Smooth muscle cell (in vitro differentiated cells): ENCODE measurements around the gene EXOC4. TPM values are rescaled to one million over a fixed set of nuclear protein-coding genes. Genes with fewer than 3 reads are reported as not detected.

ENCODE experiments used
- DNase-seq: peaks from one replicate; lab custom pipeline; 2025; ENCODE audit not compliant: unreplicated experiment; lab: John Stamatoyannopoulos, UW
- H2AFZ ChIP-seq: fragments of 200-600 bp; sonication (generic); 2 replicates; pipeline ENCODE4 v1.6.0; 2016; ENCODE audit warnings: antibody characterized with exemption, low read depth, mild to moderate bottlenecking
- H3F3A ChIP-seq: fragments of 200-600 bp; sonication (generic); 2 replicates; pipeline ENCODE4 v1.6.0; 2017; ENCODE audit warnings: antibody characterized with exemption, low read depth
- H3K27ac ChIP-seq: fragments of 200-600 bp; sonication (generic); 2 replicates; pipeline ENCODE4 v1.5.1; 2016; ENCODE audit warnings: low read depth, mild to moderate bottlenecking
- H3K27me3 ChIP-seq: fragments of 200-600 bp; sonication (generic); 2 replicates; pipeline ENCODE4 v1.6.1; 2016; ENCODE audit warnings: low read depth, mild to moderate bottlenecking
- H3K36me3 ChIP-seq: fragments of 200-600 bp; sonication (generic); 2 replicates; pipeline ENCODE4 v1.5.1; 2016; ENCODE audit warnings: low read depth
- H3K4me1 ChIP-seq: fragments of 200-600 bp; sonication (generic); 2 replicates; pipeline ENCODE4 v1.5.1; 2016; ENCODE audit warnings: low read depth
- H3K4me2 ChIP-seq: fragments of 200-600 bp; sonication (generic); 2 replicates; pipeline ENCODE4 v1.6.0; 2016; ENCODE audit warnings: mild to moderate bottlenecking
- H3K4me3 ChIP-seq: fragments of 200-600 bp; sonication (generic); 2 replicates; pipeline ENCODE4 v1.5.1; 2016; ENCODE audit warnings: mild to moderate bottlenecking
- H3K79me2 ChIP-seq: fragments of 200-600 bp; sonication (generic); 2 replicates; pipeline ENCODE4 v1.6.0; 2016; ENCODE audit warnings: low read depth, mild to moderate bottlenecking
- H3K9ac ChIP-seq: fragments of 200-600 bp; sonication (generic); 2 replicates; pipeline ENCODE4 v1.6.0; 2016; ENCODE audit warnings: low read depth
- H3K9me3 ChIP-seq: fragments of 200-600 bp; sonication (generic); replicated peaks from 2 replicates; pipeline ENCODE4 v1.5.1; 2016; ENCODE audit warnings: low read depth
- H4K20me1 ChIP-seq: fragments of 200-600 bp; sonication (generic); 2 replicates; pipeline ENCODE4 v1.6.0; 2016; ENCODE audit warnings: low read depth
- WGBS: methylation state at CpG from one replicate; pipeline ENCODE4 v1.1.7; 2016; ENCODE audit warnings: low lambda C conversion rate; 5-methylcytosine and 5-hydroxymethylcytosine counted together
- polyA plus RNA-seq: library from polyadenylated mRNA; unstranded; fragments of >200 nt; fragmentation: Nextera tagmentation; extraction: Ambion mirVana; gene quantifications from 2 replicates; pipeline ENCODE4 v1.2.1, GENCODE V29; 2016
- total RNA-seq: library from RNA; depleted of rRNA; stranded (reverse); fragments of >200 nt; gene quantifications from 2 replicates; pipeline ENCODE4 v1.2.3, GENCODE V29; 2014
- TF ChIP-seq, protein P1 (sequence below): fragments of 200-600 bp; sonication (generic); IDR thresholded peaks from 2 replicates; pipeline ENCODE4 v1.5.1; 2017; ENCODE audit warnings: borderline replicate concordance, mild to moderate bottlenecking, antibody characterized with exemption; ENCODE audit not compliant: insufficient read depth, poor library complexity, severe bottlenecking

The EXOC4 gene
- total and polyA plus RNA-seq, 2 experiments from 2014 or later = 21.5 to 47.1 TPM

DNA sequence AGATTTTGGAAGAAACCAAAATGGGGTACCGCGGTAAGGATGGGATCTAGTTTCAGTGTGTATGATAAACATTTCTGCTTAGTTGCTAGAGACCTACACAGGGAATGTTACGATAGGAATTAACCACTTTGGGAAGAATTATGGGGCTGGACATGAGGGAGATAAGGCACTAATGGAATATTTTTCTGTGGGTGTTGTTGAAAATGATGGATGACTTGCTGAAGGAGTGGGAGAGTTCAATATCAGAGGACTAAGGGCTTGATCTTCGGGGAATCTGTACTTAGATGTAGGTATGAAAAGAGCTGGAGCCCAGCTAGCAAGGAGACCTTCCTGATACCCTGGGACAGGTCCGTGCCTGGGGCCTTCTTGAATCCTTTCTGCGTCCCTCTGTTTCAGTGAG lies 303.7 kb downstream of the EXOC4 start:
- H4K20me1 ChIP-seq = peaks cover 15% of the 10 kb centered on the region
- 92% methylated on average over 6 of the region's 6 CpGs for WGBS
- H3K9ac ChIP-seq = no peak overlapping the region
- no peaks in the 10 kb centered on the region for H3K36me3 ChIP-seq
- H2AFZ ChIP-seq = no peak overlapping the region
- DNase-seq = no peak
- H3K4me2 ChIP-seq = no peak overlapping the region
- TF ChIP-seq, protein P1, sequence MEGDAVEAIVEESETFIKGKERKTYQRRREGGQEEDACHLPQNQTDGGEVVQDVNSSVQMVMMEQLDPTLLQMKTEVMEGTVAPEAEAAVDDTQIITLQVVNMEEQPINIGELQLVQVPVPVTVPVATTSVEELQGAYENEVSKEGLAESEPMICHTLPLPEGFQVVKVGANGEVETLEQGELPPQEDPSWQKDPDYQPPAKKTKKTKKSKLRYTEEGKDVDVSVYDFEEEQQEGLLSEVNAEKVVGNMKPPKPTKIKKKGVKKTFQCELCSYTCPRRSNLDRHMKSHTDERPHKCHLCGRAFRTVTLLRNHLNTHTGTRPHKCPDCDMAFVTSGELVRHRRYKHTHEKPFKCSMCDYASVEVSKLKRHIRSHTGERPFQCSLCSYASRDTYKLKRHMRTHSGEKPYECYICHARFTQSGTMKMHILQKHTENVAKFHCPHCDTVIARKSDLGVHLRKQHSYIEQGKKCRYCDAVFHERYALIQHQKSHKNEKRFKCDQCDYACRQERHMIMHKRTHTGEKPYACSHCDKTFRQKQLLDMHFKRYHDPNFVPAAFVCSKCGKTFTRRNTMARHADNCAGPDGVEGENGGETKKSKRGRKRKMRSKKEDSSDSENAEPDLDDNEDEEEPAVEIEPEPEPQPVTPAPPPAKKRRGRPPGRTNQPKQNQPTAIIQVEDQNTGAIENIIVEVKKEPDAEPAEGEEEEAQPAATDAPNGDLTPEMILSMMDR = no peak
- H3F3A ChIP-seq = no peaks in the 10 kb centered on the region
- H3K4me3 ChIP-seq = no peak overlapping the region
- no peaks in the 10 kb centered on the region for H3K79me2 ChIP-seq
- H3K27me3 ChIP-seq = no peaks in the 10 kb centered on the region
- H3K27ac ChIP-seq = no peak overlapping the region
- H3K9me3 ChIP-seq = no peaks in the 10 kb centered on the region
- no peaks in the 10 kb centered on the region for H3K4me1 ChIP-seq

DNA sequence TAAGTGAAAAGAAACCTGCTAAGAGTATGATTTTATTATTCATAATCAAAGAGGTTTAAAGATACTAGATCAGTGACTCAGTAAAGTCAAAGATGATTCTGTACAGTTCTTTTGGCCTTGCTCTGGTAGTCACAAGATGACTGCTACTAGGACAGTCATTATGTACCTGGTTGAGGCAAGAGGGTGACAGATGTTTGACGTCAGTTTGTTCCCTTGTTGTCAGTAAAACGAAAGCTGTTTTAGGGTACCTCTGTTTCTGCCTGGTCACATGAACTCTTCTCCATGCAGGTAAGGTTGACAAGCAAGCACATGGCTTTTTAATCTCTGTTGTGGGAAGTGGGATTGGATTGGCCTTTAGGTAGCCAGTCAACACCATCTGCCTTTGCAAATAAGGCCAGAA lies 308.0 kb downstream of the EXOC4 start:
- Histone ChIP-seq H3F3A (no peaks in the 10 kb centered on the region), H3K27me3 (no peaks in the 10 kb centered on the region), H3K4me3 (no peak overlapping the region), H3K36me3 (no peaks in the 10 kb centered on the region), H3K79me2 (no peaks in the 10 kb centered on the region), H3K4me2 (no peak overlapping the region), H3K9ac (no peak overlapping the region), H3K4me1 (no peaks in the 10 kb centered on the region), H2AFZ (no peak overlapping the region), H4K20me1 (peaks cover 6% of the 10 kb centered on the region), H3K9me3 (no peaks in the 10 kb centered on the region), H3K27ac (no peak overlapping the region)
- TF ChIP-seq, protein P1 = no peak
- WGBS = 87% methylated on average over 2 of the region's 2 CpGs
- DNase-seq = no peak

DNA sequence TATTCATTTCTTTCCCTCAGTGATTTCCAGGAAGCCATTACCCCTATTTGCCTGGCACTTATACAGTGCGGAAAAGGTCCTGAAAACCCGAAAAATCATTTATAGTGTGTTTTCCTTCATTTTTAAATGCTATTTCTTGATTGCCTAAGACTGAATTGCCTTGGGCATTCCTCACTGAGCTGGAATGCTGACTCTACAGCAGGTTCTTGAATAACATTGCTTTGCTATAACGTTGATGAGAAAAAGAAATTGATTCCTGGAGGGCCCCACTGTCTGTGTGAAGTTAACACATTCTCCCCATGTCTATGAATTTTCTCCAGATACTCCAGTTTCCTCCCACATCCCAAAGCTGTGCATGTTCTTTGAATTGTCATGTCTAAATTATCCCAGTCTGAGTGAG lies 308.5 kb downstream of the EXOC4 start:
- Histone ChIP-seq H4K20me1 (peaks cover 6% of the 10 kb centered on the region), H3K27ac (no peak overlapping the region), H3K36me3 (no peaks in the 10 kb centered on the region), H3K4me3 (no peak overlapping the region), H2AFZ (no peak overlapping the region), H3K9me3 (no peaks in the 10 kb centered on the region), H3K27me3 (no peaks in the 10 kb centered on the region), H3K4me2 (no peak overlapping the region), H3F3A (no peaks in the 10 kb centered on the region), H3K4me1 (no peaks in the 10 kb centered on the region), H3K9ac (no peak overlapping the region), H3K79me2 (no peaks in the 10 kb centered on the region)
- no peak for DNase-seq
- TF ChIP-seq, protein P1 = no peak
- WGBS = 89% methylated on average over 3 of the region's 3 CpGs

DNA sequence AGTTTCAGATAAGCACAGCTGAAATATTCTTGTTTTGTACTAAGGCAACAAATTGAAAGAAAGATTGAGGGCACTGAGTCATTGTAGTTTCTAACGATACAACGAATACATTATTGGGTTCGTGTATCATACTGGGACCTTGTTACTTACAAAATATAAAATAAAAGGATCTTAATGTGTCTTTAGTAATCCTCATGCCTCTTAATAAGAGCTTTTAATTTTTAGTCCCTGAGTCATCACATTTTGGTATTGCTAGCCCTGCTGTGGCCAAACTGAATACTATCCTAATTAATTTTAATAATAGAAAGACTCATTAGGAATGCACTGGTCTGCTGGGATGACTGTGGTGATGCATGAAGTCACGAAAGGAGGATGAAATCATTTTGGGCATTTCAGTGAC lies 309.7 kb downstream of the EXOC4 start:
- TF ChIP-seq, protein P1 = no peak
- no peaks in the 10 kb centered on the region for H3K79me2 ChIP-seq
- no peak overlapping the region for H3K9ac ChIP-seq
- H3K36me3 ChIP-seq = no peaks in the 10 kb centered on the region
- H4K20me1 ChIP-seq = peaks cover 6% of the 10 kb centered on the region
- 91% methylated on average over 4 of the region's 4 CpGs for WGBS
- no peak overlapping the region for H3K27ac ChIP-seq
- H3K27me3 ChIP-seq = no peaks in the 10 kb centered on the region
- no peak for DNase-seq
- no peaks in the 10 kb centered on the region for H3F3A ChIP-seq
- H2AFZ ChIP-seq = no peak overlapping the region
- H3K4me1 ChIP-seq = no peaks in the 10 kb centered on the region
- no peaks in the 10 kb centered on the region for H3K9me3 ChIP-seq
- H3K4me2 ChIP-seq = no peak overlapping the region
- H3K4me3 ChIP-seq = no peak overlapping the region
